K562 (cell line): Measurements from ENCODE around the gene ERC2. TPM values are rescaled to one million over a fixed set of nuclear protein-coding genes. Genes with fewer than 3 reads are reported as not detected.

Source experiments
- ATAC-seq: fragments of 200-7000 bp; cut with Tn5 transposase; 3 replicates; pipeline ENCODE4 v1.9.1; 2020; ENCODE audit warnings: moderate library complexity
- BruUV-seq: library from RNA; stranded (reverse); fragments of 400-500 nt; replicated peaks from 2 replicates; lab custom pipeline; 2021; lab: Mats Ljungman, UMichigan
- CTCF ChIA-PET: fragments of 300-600 bp; formaldehyde crosslinking; extraction: SDS; loops from one replicate; lab custom pipeline; 2021; ENCODE audit warnings: low intra/inter-chr PET ratio; lab: Yijun Ruan, JAX
- POLR2A ChIA-PET: fragments of 300-600, 350-650 bp; sonication (Branson Sonifier 250); formaldehyde crosslinking; extraction: SDS; loops from one replicate; lab custom pipeline; 2021; ENCODE audit warnings: antibody characterized with exemption, inconsistent platforms; lab: Yijun Ruan, JAX
- DNase-seq, 4 experiments: peaks; one replicate each; pipeline versions ENCODE4 v3.0.0 to v3.0.0-alpha.2; 2011 to 2018; ENCODE audit warnings: low spot score in 3 of 4, mixed read lengths in 3 of 4; ENCODE audit errors: extremely low read depth in 1 of 4
- FAIRE-seq: peaks from 2 replicates; lab custom pipeline; 2011; peaks lifted over from hg19 to GRCh38; lab: Jason Lieb, UNC
- H2AFZ ChIP-seq: 2 replicates; pipeline ENCODE4 v1.6.0; 2011; ENCODE audit warnings: low read depth, low read length, control low read depth, inconsistent platforms
- H3K27ac ChIP-seq: fragments of 200-600 bp; 3 replicates; pipeline ENCODE4 v1.8.0; 2011; ENCODE audit warnings: low read depth, mild to moderate bottlenecking, control low read depth, inconsistent platforms, low read length, moderate library complexity, mixed read lengths; ENCODE audit errors: extremely low read depth
- H3K27me3 ChIP-seq, 2 experiments: fragments of 300-600 bp in 1 of 2; 2 replicates in 1 of 2; 3 replicates in 1 of 2; pipeline versions ENCODE4 v1.6.0 to v1.8.0; 2011; ENCODE audit warnings: inconsistent platforms in 2 of 2, low read length in 2 of 2, mild to moderate bottlenecking in 1 of 2, mixed read lengths in 1 of 2, moderate library complexity in 1 of 2; ENCODE audit not compliant: control insufficient read depth in 2 of 2, insufficient read depth in 2 of 2
- H3K36me3 ChIP-seq: fragments of 300-600 bp; 3 replicates; pipeline ENCODE4 v1.8.0; 2011; ENCODE audit warnings: mild to moderate bottlenecking, low read length, inconsistent platforms; ENCODE audit not compliant: control insufficient read depth, insufficient read depth
- H3K4me1 ChIP-seq, 2 experiments: fragments of 200-600 bp in 1 of 2; replicated peaks in 1 of 2; 2 replicates in 1 of 2; 3 replicates in 1 of 2; pipeline versions ENCODE4 v1.5.1 to v1.8.0; 2011; ENCODE audit warnings: inconsistent platforms in 2 of 2, low read length in 2 of 2, mild to moderate bottlenecking in 1 of 2, mixed read lengths in 1 of 2, moderate library complexity in 1 of 2; ENCODE audit not compliant: control insufficient read depth in 2 of 2, insufficient read depth in 2 of 2
- H3K4me2 ChIP-seq: 2 replicates; pipeline ENCODE4 v1.6.1; 2011; ENCODE audit warnings: low read length, control low read depth, inconsistent platforms, mixed read lengths; ENCODE audit not compliant: insufficient read depth
- H3K4me3 ChIP-seq: fragments of 200-600 bp; sonication (generic), shearing (Covaris generic); 2 replicates; pipeline ENCODE4 v1.5.1; 2016; ENCODE audit warnings: control low read depth, inconsistent platforms
- H3K79me2 ChIP-seq: fragments of 200-600 bp; 3 replicates; pipeline ENCODE4 v1.8.0; 2011; ENCODE audit warnings: low read length, inconsistent platforms; ENCODE audit not compliant: control insufficient read depth, insufficient read depth
- H3K9ac ChIP-seq, 2 experiments: 2 replicates each; pipeline versions ENCODE4 v1.6.0 to v1.6.1; 2011; ENCODE audit warnings: low read depth in 2 of 2, low read length in 2 of 2, control low read depth in 1 of 2, inconsistent platforms in 1 of 2, mild to moderate bottlenecking in 1 of 2, mixed read lengths in 1 of 2; ENCODE audit not compliant: insufficient read depth in 1 of 2
- H3K9me1 ChIP-seq: one replicate; pipeline ENCODE4 v1.6.0; 2011; ENCODE audit warnings: inconsistent platforms, mild to moderate bottlenecking, low read length, moderate library complexity; ENCODE audit not compliant: control insufficient read depth, insufficient read depth
- H3K9me3 ChIP-seq: replicated peaks from 2 replicates; pipeline ENCODE4 v1.5.1; 2011; ENCODE audit warnings: low read depth, low read length, inconsistent platforms; ENCODE audit not compliant: control insufficient read depth, insufficient read depth
- H4K20me1 ChIP-seq: replicated peaks from 2 replicates; pipeline ENCODE4 v1.6.1; 2011; ENCODE audit warnings: low read length, inconsistent platforms, mixed read lengths; ENCODE audit not compliant: control insufficient read depth, insufficient read depth
- CBFB ChIP-seq: sonication (generic); formaldehyde crosslinking; IDR thresholded peaks from 2 replicates; pipeline ENCODE4 v1.4.0; 2020; ENCODE audit warnings: mild to moderate bottlenecking, missing genetic modification reagents
- CEBPB ChIP-seq: fragments of 450-650 bp; IDR thresholded peaks from 2 replicates; pipeline ENCODE4 v1.6.1; 2016; ENCODE audit warnings: missing genetic modification characterization, missing compliant biosample characterization
- POLR2A ChIP-seq: fragments of 450-650 bp; conservative IDR thresholded peaks from 2 replicates; pipeline ENCODE4 v1.6.1; 2016
- PTTG1 ChIP-seq: fragments of 450-650 bp; IDR thresholded peaks from 2 replicates; pipeline ENCODE4 v1.6.1; 2016; ENCODE audit warnings: low read depth, mild to moderate bottlenecking, missing genetic modification characterization, missing compliant biosample characterization
- SMAD1 ChIP-seq: fragments of 150-350 bp; IDR thresholded peaks from 2 replicates; pipeline ENCODE4 v1.6.1; 2014; ENCODE audit warnings: low read length, low read depth; ENCODE audit not compliant: partially characterized antibody
- SMARCB1 ChIP-seq: IDR thresholded peaks from 2 replicates; pipeline ENCODE4 v1.6.1; 2011; ENCODE audit warnings: improper control_type of control experiment, low read depth; ENCODE audit not compliant: insufficient read length
- SP2 ChIP-seq: IDR thresholded peaks from 2 replicates; pipeline ENCODE4 v1.6.1; 2011; ENCODE audit warnings: mild to moderate bottlenecking, low read depth, low read length, moderate library complexity; ENCODE audit not compliant: poor library complexity, severe bottlenecking; ENCODE audit errors: extremely low read depth
- TAF7 ChIP-seq: fragments of 450-650 bp; IDR thresholded peaks from 2 replicates; pipeline ENCODE4 v1.6.1; 2016; ENCODE audit warnings: missing genetic modification characterization, missing compliant biosample characterization
- XRCC5 ChIP-seq: fragments of 200-400 bp; formaldehyde crosslinking; IDR thresholded peaks from 2 replicates; pipeline ENCODE4 v1.6.1; 2017; ENCODE audit warnings: low read depth, mild to moderate bottlenecking, low read length
- ZNF24 ChIP-seq: fragments of 450-650 bp; IDR thresholded peaks from 2 replicates; pipeline ENCODE4 v1.6.1; 2016
- ZNF766 ChIP-seq: fragments of 200-800 bp; sonication (Bioruptor generic); conservative IDR thresholded peaks from 2 replicates; pipeline ENCODE4 v1.6.1; 2016; ENCODE audit warnings: missing genetic modification characterization, missing compliant biosample characterization
- in situ Hi-C: fragments of 300-500 bp; cut with MboI; formaldehyde crosslinking; loops from 4 replicates; pipeline ENCODE4 v1.15.0; 2018; ENCODE audit warnings: inconsistent platforms, mixed read lengths
- intact Hi-C: fragments of 100-400 bp; cut with micrococcal nuclease; formaldehyde crosslinking; loops from 2 replicates; pipeline ENCODE4 v1.14.2; 2022
- polyA plus RNA-seq, 8 experiments: library from polyadenylated mRNA; depleted of rRNA in 4 of 8; stranded (reverse) in 5 of 8; unstranded in 3 of 8; fragments of >200 nt; fragmentation: Nextera tagmentation in 2 of 8; fragmentation: Illumina TruSeq in 1 of 8; extraction: Ambion mirVana in 2 of 8; extraction: Trizol in 1 of 8; gene quantifications; 2 replicates each; pipeline versions ENCODE4 v1.2.1 to v1.2.3, GENCODE V29; 2011 to 2014; ENCODE audit warnings: inconsistent platforms in 1 of 8, missing spikeins in 1 of 8
- total RNA-seq, 7 experiments: library from RNA; depleted of rRNA in 6 of 7; stranded (reverse); fragments of >200 nt in 6 of 7; fragmentation: Illumina TruSeq in 2 of 7; extraction: Trizol in 2 of 7; gene quantifications; 2 replicates each; pipeline versions ENCODE4 v1.2.1 to v1.2.3, GENCODE V29; 2011 to 2021; ENCODE audit warnings: low replicate concordance in 1 of 7

Gene ERC2
- total and polyA plus RNA-seq, 9 of the 15 experiments (the other 6 are each of a cell fraction or from before 2014, with no cell fraction given): 0.04 to 0.18 (median 0.07) TPM; not detected in 2

- H3K9ac ChIP-seq: no peak overlapping the region
- no TSS peak for BruUV-seq
- no peak overlapping the region for H2AFZ ChIP-seq
- CTCF ChIA-PET: no interaction called here
- no peak overlapping the region for H3K4me2 ChIP-seq
- H3K27me3 ChIP-seq: no peaks in the 10 kb centered on the region
- in situ Hi-C loops (no loop called here), intact Hi-C loops (no loop called here)
- H3K4me3 ChIP-seq: no peak overlapping the region
- no peaks in the 10 kb centered on the region for H4K20me1 ChIP-seq
- no peaks in the 10 kb centered on the region for H3K9me1 ChIP-seq
- no peak for DNase-seq
- H3K36me3 ChIP-seq: no peaks in the 10 kb centered on the region
- no peaks in the 10 kb centered on the region for H3K79me2 ChIP-seq
- ATAC-seq: no peak
- FAIRE-seq: no peak
- H3K9me3 ChIP-seq: no peaks in the 10 kb centered on the region
- POLR2A ChIA-PET: interaction anchor here (0.6 kb wide), 1 partner anchor 154 kb away, joined by 3 read pairs; no protein-coding TSS in a partner anchor
- H3K27ac ChIP-seq: no peak overlapping the region
- no peak for TF ChIP-seq POLR2A
- TF ChIP-seq XRCC5: no peak
- TF ChIP-seq CEBPB (tag): no peak
- no peak for TF ChIP-seq PTTG1 (tag)
- TF ChIP-seq ZNF24: no peak
- no peak for TF ChIP-seq SMARCB1
- TF ChIP-seq SMAD1: no peak
- TF ChIP-seq ZNF766 (CRISPR knock-in tag): no peak
- TF ChIP-seq SP2: no peak
- no peak for TF ChIP-seq CBFB
- no peak for TF ChIP-seq TAF7 (tag)
- no peaks in the 10 kb centered on the region for H3K4me1 ChIP-seq
These were observed 268.0 kb downstream of the ERC2 start for GRCh38 chr3:56200251-56200650.
